NCI-H2029 treated with DMSO at 0.1 percent for 48 hours (cell line): ENCODE measurements around the gene NXF3.
A peak's percentile ranks its signal among the peaks of the same experiment; 100 is the strongest.
"Not testable (repeated sequence)": the region's sequence is repeated elsewhere in the genome, so short reads cannot be mapped to it uniquely, and the experiment has no call there.

Experiments used
- DNase-seq: peaks from one replicate; lab custom pipeline; 2025; lab: John Stamatoyannopoulos, UW

The NXF3 gene, protein sequence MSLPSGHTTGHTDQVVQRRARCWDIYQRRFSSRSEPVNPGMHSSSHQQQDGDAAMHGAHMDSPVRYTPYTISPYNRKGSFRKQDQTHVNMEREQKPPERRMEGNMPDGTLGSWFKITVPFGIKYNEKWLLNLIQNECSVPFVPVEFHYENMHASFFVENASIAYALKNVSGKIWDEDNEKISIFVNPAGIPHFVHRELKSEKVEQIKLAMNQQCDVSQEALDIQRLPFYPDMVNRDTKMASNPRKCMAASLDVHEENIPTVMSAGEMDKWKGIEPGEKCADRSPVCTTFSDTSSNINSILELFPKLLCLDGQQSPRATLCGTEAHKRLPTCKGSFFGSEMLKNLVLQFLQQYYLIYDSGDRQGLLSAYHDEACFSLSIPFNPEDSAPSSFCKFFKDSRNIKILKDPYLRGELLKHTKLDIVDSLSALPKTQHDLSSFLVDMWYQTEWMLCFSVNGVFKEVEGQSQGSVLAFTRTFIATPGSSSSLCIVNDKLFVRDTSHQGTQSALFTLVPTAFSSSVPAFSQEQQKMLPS

DNA sequence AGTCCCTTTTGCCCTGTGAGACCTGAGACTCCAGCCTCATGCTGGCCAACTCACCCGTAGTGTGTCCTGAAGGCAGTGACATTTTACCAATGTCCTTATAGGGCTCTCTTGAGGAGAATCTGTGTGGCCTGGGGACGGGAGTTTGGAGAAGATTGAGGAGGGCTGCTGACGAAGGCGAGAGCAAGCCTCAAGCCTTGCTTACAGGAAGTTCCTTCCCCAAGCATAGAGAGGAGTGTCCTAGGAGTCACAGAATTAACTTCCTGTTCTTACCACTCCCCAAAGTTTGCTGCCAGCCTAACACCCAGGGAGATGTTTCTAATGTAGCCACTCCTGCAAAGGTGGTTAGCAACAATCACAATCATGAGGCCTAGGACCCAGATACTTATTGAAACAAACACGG is at the start of gene NXF3:
Gene NXF3 (minus strand): TSS at position 202 of the 400 bp plus-strand sequence. CDS start 120 bp downstream, at position 82.
- no peak for DNase-seq

DNA sequence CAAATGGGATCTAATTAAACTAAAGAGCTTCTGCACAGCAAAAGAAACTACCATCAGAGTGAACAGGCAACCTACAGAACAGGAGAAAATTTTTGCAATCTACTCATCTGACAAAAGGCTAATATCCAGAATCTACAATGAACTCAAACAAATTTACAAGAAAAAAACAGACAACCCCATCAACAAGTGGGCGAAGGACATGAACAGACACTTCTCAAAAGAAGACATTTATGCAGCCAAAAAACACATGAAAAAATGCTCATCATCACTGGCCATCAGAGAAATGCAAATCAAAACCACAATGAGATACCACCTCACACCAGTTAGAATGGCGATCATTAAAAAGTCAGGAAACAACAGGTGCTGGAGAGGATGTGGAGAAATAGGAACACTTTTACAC is 43.6 kb upstream of the NXF3 start:
- DNase-seq, result not testable (repeated sequence)

DNA sequence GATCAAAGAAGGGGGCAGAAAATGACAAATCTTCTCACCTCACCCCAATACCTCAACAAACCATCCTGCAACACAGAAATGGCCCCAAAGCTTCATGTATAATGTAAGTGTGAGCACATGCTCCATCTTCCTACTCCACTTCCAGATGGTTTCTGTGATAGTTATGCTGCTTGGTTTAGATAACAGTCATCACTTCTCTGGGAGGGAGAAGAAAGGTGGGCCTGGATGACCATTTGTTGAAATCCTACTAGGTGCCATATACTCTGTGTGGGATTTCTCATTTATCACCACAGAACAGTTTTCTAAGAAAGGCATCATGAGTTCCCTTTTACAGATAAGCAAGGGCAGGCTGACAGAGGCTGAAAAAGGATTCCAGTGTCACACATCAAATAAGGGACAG is 31.3 kb upstream of the NXF3 start:
- no peak for DNase-seq

DNA sequence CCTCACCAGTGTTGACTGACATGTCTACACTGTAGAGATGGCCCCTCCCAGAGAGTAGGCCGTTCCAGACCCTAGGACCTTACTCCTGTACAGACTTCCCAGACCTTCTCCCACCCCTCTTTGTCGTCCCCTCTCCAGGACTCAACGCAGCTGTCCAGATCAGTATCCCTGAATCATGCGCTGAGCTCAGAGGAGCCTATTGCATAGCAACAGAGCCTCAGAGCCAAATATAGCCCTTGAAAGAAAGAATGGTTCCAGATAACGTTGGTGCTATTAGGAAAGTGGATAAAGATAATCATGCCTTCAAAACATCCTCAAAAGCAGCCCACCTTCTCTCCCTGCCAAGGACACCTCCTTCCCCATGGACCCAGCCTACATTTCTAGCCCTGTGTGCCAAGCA is 27.8 kb upstream of the NXF3 start:
- no peak for DNase-seq

DNA sequence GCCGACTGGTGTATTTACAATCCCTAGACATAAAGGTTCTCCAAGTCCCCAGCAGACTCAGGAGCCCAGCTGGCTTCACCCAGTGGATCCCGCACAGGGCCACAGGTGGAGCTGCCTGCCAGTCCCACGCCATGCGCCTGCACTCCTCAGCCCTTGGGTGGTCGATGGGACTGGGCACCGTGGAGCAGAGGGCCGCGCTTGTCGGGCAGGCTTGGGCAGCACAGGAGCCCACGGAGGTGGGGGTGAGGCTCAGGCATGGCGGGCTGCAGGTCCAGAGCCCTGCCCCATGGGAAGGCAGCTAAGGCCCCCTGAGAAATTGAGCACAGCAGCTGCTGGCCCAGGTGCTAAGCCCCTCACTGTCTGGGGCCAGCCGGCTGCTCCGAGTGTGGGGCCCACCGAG is 24.0 kb upstream of the NXF3 start:
- DNase-seq, result not testable (repeated sequence)

DNA sequence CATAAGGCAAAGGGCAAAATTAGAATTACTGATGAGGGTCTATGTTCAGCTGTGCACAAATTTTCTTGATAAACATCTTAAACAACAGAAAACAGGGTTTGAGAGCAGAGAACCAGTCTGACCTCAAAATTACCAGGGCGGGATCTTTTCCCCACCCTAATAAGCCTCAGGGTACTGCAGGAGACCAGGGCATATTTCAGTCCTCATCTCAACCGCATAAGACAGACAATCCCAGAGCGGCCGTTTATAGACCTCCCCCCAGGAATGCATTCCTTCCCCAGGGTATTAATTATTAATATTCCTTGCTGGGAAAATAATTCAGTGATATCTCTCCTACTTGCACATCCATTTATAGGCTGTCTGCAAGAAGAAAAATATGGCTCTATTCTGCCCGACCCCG is 16.6 kb upstream of the NXF3 start:
- not testable (repeated sequence) for DNase-seq

DNA sequence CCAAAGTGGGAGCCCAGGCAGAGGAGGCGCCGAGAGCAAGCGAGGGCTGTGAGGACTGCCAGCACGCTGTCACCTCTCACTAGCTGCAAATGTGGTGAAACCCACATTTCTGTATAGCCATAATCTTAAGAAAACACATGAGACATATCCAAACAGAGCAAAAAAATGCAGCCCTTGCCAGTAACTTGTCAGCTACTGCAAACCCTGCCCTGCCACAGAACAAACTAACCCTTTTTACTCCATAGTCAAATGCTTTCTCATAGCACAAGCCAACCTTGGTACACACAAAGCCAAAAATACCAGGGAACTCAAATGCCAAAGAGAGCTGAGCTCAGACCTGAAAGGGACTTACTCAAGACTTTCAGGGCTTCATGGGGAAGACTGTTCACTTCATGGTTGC is 14.9 kb upstream of the NXF3 start:
- DNase-seq, result no peak

DNA sequence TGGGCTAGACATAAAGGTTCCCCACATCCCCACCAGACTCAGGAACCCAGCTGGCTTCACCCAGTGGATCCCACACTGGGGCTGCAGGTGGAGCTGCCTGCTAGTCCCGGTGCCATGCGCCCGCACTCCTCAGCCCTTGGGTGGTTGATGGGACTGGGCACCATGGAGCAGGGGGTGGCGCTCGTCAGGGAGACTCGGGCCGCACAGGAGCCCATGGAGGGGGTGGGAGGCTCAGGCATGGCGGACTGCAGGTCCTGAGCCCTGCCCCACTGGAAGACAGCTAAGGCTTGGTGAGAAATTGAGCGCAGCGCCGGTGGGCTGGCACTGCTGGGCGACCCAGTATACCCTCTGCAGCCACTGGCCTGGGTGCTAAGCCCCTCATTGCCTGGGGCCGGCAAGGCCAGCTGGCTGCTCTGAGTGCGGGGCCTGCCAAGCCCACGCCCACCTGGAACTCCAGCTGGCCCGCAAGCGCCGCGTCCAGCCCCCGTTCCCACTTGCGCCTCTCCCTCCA is 14.3 kb upstream of the NXF3 start:
- not testable (repeated sequence) for DNase-seq

DNA sequence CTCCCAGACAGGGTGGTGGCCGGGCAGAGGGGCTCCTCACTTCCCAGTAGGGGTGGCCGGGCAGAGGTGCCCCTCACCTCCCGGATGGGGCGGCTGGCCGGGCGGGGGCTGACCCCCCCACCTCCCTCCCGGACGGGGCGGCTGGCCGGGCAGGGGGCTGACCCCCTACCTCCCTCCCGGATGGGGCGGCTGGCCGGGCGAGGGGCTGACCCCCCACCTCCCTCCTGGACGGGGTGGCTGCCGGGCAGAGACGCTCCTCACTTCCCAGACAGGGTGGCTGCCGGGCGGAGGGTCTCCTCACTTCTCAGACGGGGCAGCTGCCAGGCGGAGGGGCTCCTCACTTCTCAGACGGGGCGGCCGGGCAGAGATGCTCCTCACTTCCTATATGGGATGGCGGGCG is 11.4 kb upstream of the NXF3 start:
- not testable (repeated sequence) for DNase-seq

DNA sequence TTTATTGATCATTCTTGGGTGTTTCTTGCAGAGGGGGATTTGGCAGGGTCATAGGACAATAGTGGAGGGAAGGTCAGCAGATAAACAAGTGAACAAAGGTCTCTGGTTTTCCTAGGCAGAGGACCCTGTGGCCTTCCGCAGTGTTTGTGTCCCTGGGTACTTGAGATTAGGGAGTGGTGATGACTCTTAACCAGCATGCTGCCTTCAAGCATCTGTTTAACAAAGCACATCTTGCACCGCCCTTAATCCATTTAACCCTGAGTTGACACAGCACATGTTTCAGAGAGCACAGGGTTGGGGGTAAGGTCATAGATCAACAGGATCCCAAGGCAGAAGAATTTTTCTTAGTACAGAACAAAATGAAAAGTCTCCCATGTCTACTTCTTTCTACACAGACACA is 10.9 kb upstream of the NXF3 start:
- DNase-seq, result not testable (repeated sequence)

DNA sequence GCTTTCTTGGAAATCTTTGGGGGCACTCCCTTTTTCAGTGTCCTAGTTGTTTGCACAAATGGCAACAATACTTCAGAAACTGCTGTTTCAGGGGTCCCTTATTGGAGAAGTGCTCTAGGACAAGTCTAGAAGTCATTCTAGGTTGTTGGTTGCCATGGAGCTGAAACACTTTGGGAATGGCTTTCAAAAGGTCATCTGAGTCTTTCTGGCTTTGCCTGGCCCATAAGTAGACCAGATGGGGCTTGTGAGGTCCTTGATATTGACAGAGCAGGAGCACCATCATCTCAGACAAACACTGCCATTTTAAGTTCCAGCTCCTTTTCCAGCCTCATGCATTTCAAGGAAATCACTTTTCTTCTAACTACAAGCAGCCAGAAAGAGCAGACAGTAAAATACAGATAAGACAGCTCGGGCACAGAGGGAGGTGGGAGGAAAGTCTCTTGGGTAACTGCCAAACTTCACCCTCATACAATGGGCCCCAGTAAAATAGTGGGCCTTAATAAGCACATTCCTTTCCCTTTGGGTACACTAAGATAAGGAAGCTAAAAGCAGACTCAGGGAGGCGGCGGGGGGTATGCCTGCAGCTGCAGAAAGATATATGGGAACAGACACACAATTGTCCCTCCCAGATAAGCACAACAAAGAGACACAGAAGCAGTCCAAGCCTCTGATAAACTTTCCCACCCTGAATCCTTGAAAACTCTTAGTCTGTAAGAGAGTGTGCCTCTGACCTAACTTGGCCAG is 8.5 kb upstream of the NXF3 start:
- no peak for DNase-seq

DNA sequence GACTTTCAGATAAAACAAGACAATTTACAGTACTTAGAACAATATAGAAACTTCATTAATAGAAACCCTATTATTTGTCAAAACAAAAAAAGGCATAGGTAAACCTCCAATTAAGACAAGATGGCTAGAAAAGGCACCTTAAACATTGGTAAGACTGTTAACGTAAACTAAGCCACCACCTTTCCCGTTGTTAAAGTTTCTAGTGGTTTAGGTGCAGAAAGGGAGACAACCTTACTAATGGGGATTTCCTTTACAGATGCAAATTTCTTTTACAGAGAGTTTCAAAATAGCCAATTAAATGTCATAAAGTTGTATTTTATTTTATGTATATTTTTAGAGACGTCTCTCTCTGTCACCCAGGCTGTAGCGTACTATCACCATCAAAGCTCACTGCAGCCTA is 7.5 kb upstream of the NXF3 start:
- no peak for DNase-seq

DNA sequence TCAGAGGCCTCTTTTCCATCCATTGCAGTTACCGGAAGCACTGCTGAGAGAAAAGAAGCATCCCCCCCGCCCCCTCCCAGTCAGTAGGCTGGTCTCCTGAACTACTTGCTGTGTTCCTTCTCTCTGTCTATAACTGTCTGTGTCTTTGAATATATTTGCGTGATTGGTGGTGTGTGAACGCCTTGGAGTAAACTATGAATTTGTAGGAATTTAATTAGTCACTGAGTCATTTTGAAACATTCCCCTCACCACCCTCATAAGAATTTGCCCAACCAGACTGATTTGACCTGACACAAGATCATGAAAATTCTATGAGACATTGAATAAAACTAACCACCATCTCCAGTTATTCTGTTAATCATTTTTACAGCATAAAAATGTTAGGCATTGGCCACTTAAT is 6.7 kb upstream of the NXF3 start:
- DNase-seq, result no peak

DNA sequence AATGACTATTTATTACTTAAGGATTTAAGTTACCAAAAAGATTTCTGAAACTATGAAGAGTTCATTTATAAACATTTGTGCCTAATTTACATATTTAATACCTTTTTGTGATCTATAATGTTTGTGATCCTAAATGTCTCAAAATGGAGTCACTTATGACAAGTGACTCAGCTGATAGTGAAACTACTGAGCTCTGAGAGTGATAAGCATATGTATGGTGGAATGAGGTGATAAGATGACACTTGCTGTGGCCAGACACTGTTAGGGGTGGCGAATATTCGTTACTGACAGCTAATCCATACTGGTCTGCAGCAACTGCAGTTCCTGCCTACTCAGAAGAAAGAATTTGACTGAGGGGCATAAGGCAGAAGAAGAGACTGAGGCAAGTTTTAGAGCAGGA is 5.5 kb upstream of the NXF3 start:
- DNase-seq, result no peak

DNA sequence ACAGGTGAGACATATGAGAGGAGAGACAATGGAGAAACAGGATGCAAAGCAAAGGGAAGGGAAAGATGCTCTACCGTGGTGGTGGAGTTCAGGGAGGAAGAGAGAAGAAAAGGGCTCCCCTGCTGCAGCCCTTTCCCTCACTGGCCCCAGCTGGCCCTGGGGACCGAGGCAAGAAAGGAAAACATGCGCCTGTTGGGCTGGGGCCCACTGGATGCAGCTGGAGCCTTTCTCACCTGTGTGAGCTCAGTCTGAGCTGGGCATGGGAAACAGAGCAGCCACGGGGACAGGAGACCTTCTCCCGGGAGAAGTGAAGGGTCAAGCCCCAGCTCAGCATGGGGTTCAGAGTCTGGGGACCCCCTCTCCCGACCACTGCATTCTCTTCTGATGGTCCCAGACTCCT is 11.9 kb downstream of the NXF3 start:
- no peak for DNase-seq

DNA sequence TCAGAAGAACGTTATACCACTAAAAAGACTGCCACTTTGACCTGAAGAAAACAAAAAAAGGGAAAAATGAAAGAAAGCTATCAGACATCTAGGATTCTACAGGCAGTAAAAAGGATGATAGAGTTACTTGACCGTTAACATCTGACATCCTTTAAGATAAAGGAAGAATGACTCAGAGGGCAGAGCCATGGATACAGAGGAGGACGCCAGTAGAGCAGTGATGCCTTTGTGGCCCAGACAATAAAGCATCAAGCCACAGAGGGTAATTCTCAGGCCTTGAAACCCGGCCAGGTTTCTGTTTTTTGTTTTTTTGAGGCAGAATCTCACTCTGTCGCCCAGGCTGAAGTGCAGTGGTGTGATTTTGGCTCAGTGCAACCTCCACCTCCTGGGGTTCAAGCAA is 19.5 kb downstream of the NXF3 start:
- no peak for DNase-seq

DNA sequence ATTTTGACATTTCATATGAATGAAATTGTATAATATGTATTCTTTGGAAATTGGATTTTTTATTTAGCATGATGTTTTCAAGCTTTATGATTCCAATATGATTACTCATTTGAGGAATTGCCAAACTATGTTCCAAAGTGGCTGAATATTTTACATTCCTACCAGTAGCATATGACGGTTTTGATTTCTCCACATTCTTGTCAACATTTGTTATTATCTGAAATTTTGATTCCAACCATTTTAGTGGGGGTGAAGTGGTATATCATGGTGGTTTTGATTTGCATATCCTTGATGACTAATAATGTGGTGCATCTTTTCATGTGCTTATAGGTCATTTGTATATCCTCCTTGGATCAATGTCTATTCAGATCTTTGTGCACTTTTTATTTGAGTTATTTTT is 26.3 kb downstream of the NXF3 start:
- DNase-seq, result no peak

DNA sequence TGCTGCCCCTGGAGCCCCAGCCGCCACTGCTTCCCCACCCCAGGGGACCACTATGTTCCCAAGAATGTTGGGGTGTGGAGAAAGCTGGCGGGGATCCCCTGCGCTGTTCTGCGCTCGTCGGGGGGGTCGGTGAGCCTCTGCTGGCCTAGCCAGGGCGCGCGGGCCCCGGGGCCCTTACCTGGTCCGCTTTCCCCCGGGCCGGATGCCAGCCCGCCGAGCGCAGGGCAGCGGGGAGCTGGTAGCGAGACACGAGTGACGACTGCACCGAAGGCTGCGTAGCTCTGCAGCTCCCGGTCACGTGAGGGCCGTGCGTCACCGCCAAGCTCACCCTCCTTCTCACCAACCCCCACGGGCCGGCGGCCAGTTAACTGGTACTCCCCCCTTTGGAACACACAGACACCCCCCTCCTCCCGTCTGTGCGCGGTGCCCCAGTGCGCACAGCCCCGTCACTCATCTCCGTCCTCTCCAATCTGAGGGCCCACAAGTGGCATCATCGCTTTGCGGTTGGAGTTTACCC is 29.0 kb downstream of the NXF3 start, which contains the start of gene BEX1:
Gene BEX1 (minus strand): TSS at position 254 of the 517 bp plus-strand sequence. CDS start 897 bp downstream, outside the sequence.
- DNase-seq, result peak; percentile 29

DNA sequence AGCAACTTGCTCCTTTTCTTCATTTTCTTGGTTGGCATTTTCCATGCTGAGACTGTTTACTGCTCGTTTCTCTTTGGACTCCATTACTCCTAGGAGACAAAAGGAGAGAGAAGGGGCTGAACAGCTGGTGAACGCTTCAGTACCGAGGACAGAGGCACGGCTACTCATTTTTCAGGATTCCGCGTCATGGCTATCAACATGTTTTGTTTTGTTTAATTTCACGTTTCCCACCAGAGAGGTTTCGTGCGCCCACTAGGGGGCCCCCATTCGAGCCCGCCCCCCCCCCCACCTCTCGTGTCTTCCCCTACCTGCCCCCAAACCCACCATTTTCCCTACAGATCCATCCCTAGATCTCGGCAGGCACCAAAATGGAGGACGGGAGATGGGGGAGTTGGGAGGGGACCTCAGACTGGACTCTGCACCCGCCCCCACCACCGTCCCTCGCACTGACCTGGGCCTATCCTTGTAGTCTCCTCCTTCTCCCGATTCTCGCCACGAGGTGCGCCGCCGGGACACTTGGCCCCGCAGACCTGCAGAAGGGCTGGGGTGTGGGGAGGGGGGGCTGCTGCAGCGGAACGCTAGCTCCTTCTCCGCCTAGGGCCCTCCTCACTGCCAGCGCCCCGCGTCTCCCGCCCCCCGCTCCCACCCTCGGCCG is 29.6 kb downstream of the NXF3 start:
- no peak for DNase-seq

DNA sequence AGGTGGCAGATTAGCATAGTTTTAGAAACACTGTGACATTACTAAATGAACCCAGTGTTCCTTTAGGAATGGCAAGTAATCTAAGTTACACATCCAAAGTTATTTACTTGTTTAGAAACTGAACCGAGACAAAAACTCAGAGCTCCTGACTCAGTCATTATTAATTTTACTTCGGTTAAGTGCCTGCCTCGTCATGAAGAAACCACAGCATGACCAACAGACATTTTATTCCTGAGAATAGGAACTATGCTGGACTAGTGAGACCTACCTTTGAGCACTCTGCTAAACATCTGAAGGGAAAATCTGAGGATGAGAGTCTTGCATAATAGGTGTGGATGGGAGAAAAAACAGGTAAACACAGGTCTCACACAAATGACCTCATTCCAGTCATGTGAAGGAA is 31.5 kb downstream of the NXF3 start:
- no peak for DNase-seq

DNA sequence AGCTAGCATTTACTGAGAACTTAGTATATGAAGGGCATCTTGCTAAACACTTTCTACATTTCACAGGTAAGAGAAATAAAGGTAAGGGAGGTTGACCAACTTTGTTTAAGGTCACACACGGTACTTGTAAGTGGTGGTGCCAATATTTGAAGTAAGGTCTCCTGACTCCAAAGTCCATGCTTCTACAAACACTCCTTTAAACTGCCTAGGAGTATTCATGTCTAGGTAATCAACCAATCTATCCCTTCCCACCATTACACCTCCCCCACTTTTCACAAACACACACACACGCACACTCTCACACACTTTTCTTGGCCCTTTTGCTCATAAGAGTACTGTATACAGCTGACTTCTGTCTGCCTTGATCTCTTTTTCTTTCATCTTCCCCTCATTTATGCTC is 36.0 kb downstream of the NXF3 start:
- DNase-seq, result no peak

DNA sequence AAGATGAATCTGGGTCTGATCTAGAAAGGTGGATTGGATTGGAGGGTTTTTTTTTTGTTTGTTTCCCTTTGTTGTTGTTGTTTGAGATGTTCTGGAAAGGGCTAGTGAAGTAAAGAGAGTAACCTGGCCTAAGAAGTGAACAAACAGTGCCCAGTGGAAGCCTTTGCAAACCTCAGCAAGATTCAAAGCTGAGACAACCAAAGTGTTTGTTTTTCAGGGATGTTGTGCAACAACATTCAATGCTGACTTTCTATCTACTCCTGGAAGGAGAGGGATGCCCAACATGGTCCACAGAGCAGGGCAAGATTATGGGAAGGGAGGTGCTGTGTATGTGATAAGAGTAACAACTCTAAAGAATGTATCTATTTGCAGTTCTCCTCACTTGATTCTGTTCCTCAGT is 40.3 kb downstream of the NXF3 start:
- no peak for DNase-seq
